GM20000 (cell line): Measurements from ENCODE around the gene HS3ST4.

Experiments used
- DNase-seq: peaks from one replicate; pipeline ENCODE4 v3.0.0; 2012; ENCODE audit warnings: low spot score
- TF ChIP-seq, protein P1 (sequence below): IDR thresholded peaks from 2 replicates; pipeline ENCODE4 v1.5.1; 2012; ENCODE audit warnings: mild to moderate bottlenecking, control low read depth; ENCODE audit errors: extremely low read depth, missing control alignments

The HS3ST4 gene

GRCh38 chr16:25893332-25893731 lies 201.6 kb downstream of the HS3ST4 start:
- TF ChIP-seq, protein P1, sequence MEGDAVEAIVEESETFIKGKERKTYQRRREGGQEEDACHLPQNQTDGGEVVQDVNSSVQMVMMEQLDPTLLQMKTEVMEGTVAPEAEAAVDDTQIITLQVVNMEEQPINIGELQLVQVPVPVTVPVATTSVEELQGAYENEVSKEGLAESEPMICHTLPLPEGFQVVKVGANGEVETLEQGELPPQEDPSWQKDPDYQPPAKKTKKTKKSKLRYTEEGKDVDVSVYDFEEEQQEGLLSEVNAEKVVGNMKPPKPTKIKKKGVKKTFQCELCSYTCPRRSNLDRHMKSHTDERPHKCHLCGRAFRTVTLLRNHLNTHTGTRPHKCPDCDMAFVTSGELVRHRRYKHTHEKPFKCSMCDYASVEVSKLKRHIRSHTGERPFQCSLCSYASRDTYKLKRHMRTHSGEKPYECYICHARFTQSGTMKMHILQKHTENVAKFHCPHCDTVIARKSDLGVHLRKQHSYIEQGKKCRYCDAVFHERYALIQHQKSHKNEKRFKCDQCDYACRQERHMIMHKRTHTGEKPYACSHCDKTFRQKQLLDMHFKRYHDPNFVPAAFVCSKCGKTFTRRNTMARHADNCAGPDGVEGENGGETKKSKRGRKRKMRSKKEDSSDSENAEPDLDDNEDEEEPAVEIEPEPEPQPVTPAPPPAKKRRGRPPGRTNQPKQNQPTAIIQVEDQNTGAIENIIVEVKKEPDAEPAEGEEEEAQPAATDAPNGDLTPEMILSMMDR = no peak
- no peak for DNase-seq

- TF ChIP-seq, protein P1 = no peak
- no peak for DNase-seq
Measured at GRCh38 chr16:25894093-25894492, 202.3 kb downstream of the HS3ST4 start.

DNA sequence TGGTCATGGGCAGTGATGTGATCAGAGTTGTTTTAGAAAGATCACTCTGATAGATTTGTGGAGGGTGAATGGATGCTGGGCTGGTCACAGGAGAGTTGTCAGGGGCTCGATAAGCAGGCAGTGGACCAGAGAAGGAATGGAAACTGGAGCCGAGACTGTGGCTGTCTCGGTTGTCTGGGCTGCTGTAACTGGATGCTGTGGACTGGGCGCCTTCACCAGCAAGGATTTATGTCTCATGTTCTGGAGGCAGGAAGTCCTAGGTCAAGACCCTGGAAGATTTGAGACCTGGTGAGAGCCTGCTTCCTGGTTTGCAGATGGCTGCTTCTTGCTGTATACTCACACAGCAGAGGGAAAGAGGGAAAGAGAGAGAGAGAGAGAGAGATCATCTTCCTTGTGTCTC lies 203.6 kb downstream of the HS3ST4 start:
- TF ChIP-seq, protein P1 = no peak
- no peak for DNase-seq

GRCh38 chr16:25896411-25896810 lies 204.7 kb downstream of the HS3ST4 start:
- DNase-seq = no peak
- TF ChIP-seq, protein P1 = no peak

GRCh38 chr16:25897702-25898101 lies 205.9 kb downstream of the HS3ST4 start:
- DNase-seq = no peak
- TF ChIP-seq, protein P1 = no peak

DNA sequence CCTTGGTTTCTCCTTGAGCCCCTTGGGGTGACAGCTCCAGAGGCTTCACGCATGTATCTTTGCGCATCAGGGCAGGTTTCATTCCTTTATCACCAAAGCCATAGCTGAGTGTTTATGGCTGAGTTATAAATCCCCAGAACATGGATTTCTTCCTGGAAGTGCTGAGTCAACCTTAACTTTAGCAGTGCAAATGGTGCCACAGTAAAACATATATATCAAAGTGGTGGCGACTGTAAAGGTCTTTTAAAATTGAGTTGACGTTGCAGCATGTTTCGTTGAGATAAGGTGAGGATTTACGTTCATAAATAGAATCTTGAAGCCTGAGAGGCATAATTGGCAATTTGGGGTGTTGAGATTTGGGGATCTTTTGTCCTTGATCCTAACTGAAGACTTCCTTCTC lies 214.1 kb downstream of the HS3ST4 start:
- no peak for DNase-seq
- TF ChIP-seq, protein P1 = no peak

DNA sequence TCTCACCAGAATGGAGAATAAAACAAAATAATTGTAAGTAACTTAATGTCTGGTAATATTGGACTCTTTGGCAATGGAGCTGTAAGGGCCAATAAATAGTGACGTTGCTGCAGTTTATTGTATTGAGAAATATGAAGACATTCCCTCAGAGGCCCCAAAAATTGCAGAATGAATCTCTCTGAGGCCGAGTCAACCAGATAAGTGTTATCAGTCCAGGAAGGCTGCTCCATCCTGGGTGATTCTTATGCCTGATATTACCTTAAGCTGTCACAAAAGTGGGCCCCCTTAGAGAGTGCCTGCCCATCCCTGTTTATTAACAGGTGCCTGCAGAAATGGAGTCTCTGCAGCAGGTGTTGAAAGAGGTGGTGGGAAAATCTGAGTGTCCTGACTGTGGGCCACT lies 219.2 kb downstream of the HS3ST4 start:
- no peak for DNase-seq
- TF ChIP-seq, protein P1 = no peak
